ENCODE results near the gene TAAR9.

DNA sequence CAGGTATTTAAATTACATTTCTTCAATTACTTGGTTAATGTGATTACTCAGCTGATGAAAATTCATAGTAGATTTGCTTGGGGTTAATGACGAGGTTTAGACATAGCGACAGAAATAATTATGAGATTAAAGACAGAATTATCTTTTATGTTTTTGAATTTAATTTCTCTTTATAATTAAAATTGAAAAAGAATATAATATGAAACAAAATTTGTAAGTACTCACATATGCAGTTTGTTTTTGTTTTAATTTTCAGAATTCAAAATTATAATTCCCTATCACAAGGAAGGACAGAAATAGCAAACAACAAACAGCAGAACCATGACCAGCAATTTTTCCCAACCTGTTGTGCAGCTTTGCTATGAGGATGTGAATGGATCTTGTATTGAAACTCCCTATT lies 14.3 kb downstream of the TAAR9 start, which contains the start of gene TAAR8:
- TF ChIP-seq, protein P1, sequence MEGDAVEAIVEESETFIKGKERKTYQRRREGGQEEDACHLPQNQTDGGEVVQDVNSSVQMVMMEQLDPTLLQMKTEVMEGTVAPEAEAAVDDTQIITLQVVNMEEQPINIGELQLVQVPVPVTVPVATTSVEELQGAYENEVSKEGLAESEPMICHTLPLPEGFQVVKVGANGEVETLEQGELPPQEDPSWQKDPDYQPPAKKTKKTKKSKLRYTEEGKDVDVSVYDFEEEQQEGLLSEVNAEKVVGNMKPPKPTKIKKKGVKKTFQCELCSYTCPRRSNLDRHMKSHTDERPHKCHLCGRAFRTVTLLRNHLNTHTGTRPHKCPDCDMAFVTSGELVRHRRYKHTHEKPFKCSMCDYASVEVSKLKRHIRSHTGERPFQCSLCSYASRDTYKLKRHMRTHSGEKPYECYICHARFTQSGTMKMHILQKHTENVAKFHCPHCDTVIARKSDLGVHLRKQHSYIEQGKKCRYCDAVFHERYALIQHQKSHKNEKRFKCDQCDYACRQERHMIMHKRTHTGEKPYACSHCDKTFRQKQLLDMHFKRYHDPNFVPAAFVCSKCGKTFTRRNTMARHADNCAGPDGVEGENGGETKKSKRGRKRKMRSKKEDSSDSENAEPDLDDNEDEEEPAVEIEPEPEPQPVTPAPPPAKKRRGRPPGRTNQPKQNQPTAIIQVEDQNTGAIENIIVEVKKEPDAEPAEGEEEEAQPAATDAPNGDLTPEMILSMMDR (IDR thresholded peaks at IDR 0.05): no peak
- no peak for TF ChIP-seq EZH2 (IDR thresholded peaks at IDR 0.05; ENCODE audit: borderline replicate concordance, insufficient read depth, low read depth, low read length, poor library complexity, severe bottlenecking)
